Activated B cell treated with CpG ODN at 0.5 μM for 24 hours (primary cell): Measurements from ENCODE around the gene UXS1. TPM values are rescaled to one million over a fixed set of nuclear protein-coding genes. Genes with fewer than 3 reads are reported as not detected.

Experiments used
- ATAC-seq: fragments of 200-7000 bp; cut with Tn5 transposase; one replicate; pipeline ENCODE4 v1.10.0; 2021; ENCODE audit warnings: low read depth, mild to moderate bottlenecking, moderate library complexity
- CTCF ChIA-PET: fragments of 350-600 bp; sonication (Branson Sonifier 250); formaldehyde crosslinking; loops from one replicate; lab custom pipeline; 2021; ENCODE audit warnings: antibody characterized with exemption; lab: Charles Lee
- POLR2A ChIA-PET: fragments of 350-600 bp; sonication (Branson Sonifier 250); formaldehyde crosslinking; loops from one replicate; lab custom pipeline; 2021; ENCODE audit warnings: antibody characterized with exemption; lab: Charles Lee
- DNase-seq: peaks from one replicate; pipeline ENCODE4 v3.0.0; 2022
- H3K27ac Mint-ChIP-seq: one replicate; pipeline ENCODE4 v1.8.0; 2020; ENCODE audit warnings: mixed read lengths
- H3K27me3 Mint-ChIP-seq: one replicate; pipeline ENCODE4 v1.8.0; 2021; ENCODE audit warnings: mixed read lengths
- H3K36me3 Mint-ChIP-seq: one replicate; pipeline ENCODE4 v1.8.0; 2021; ENCODE audit warnings: low read depth, mixed read lengths
- H3K4me1 Mint-ChIP-seq: one replicate; pipeline ENCODE4 v1.8.0; 2021; ENCODE audit warnings: mixed read lengths
- H3K4me3 Mint-ChIP-seq: one replicate; pipeline ENCODE4 v1.8.0; 2020; ENCODE audit warnings: mild to moderate bottlenecking, mixed read lengths
- H3K9me3 Mint-ChIP-seq: one replicate; pipeline ENCODE4 v1.8.0; 2020; ENCODE audit warnings: mixed read lengths
- CTCF ChIP-seq: fragments of 200-600 bp; IDR thresholded peaks from one replicate; pipeline ENCODE4 v1.8.0; 2022; ENCODE audit warnings: antibody characterized with exemption, mild to moderate bottlenecking
- intact Hi-C: fragments of 100-400 bp; cut with micrococcal nuclease; formaldehyde crosslinking; loops from one replicate; pipeline ENCODE4 v1.15.1; 2024
- total RNA-seq: library from RNA; stranded (reverse); gene quantifications from 2 replicates; pipeline ENCODE4 v1.2.3, GENCODE V29; 2022

UXS1 gene
- total RNA-seq, 1 donor from 2014 or later = 24.2 TPM

DNA sequence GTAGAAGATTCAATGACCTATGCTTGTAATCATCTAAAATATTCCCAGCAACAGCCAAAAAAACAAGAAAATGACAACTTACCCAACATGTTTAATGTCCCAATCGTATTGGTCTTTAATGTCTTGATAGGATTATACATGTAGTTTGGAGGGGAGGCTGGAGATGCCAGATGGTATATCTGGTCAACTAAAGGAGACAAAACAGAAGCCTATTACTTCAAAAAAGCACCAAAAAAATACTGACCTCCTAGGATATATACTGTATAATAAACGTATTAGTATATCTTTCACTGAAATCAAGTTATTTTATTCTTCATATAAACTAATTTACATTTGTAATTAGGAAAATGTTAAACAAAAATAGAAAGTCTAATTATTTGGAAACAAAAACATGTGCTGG, 64.5 kb downstream of the UXS1 start:
- no peak for TF ChIP-seq CTCF
- no peaks in the 10 kb centered on the region for H3K9me3 Mint-ChIP-seq
- ChIA-PET CTCF (no interaction called here), POLR2A (no interaction called here)
- intact Hi-C loops = no loop called here
- H3K36me3 Mint-ChIP-seq = peaks cover 47% of the 10 kb centered on the region
- no peak overlapping the region for H3K4me3 Mint-ChIP-seq
- peaks cover 10% of the 10 kb centered on the region for H3K4me1 Mint-ChIP-seq
- no peak for DNase-seq
- no peak overlapping the region for H3K27ac Mint-ChIP-seq
- no peak for ATAC-seq
- H3K27me3 Mint-ChIP-seq = no peaks in the 10 kb centered on the region

DNA sequence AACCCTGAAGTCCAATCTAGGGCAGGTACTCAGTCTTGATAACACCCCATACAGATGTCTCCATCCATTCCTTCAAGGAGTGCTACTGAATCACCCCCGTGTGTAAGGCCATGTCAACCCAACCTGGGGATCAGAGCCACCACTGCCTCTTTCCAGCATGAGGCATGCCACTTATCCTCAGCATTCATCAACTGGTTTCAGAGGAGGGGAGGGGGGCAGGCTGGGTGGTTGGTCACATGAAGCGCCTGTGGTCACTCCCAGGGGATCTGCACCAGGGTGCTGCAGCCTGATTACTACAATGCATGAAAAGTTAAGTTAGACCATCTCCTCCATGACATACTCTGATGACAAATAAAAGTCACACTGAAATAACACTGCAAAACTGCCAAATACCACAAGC, 65.0 kb downstream of the UXS1 start:
- intact Hi-C loops = no loop called here
- no peak overlapping the region for H3K27ac Mint-ChIP-seq
- POLR2A ChIA-PET = no interaction called here

GRCh38 chr2:106127776-106128268, 66.3 kb downstream of the UXS1 start:
- H3K4me3 Mint-ChIP-seq = no peak overlapping the region
- ATAC-seq (no peak), DNase-seq (no peak)
- no peak for TF ChIP-seq CTCF
- H3K27me3 Mint-ChIP-seq = no peaks in the 10 kb centered on the region
- H3K9me3 Mint-ChIP-seq = no peaks in the 10 kb centered on the region
- H3K4me1 Mint-ChIP-seq = peaks cover 10% of the 10 kb centered on the region
- CTCF ChIA-PET = no interaction called here
- intact Hi-C loops = no loop called here
- peaks cover 62% of the 10 kb centered on the region for H3K36me3 Mint-ChIP-seq
- no peak overlapping the region for H3K27ac Mint-ChIP-seq
- POLR2A ChIA-PET = no interaction called here

More for the DNA sequence above, 65.0 kb downstream of the UXS1 start:
- DNase-seq (no peak), ATAC-seq (no peak)
- Mint-ChIP-seq H3K36me3 (peaks cover 51% of the 10 kb centered on the region), H3K4me1 (peaks cover 10% of the 10 kb centered on the region), H3K27me3 (no peaks in the 10 kb centered on the region), H3K4me3 (no peak overlapping the region), H3K9me3 (no peaks in the 10 kb centered on the region)
- TF ChIP-seq CTCF = no peak
- CTCF ChIA-PET = no interaction called here

- no peaks in the 10 kb centered on the region for H3K27me3 Mint-ChIP-seq
- no peak for DNase-seq
- peaks cover 10% of the 10 kb centered on the region for H3K4me1 Mint-ChIP-seq
- peaks cover 66% of the 10 kb centered on the region for H3K36me3 Mint-ChIP-seq
- no peak for ATAC-seq
- CTCF ChIA-PET = no interaction called here
- no peaks in the 10 kb centered on the region for H3K9me3 Mint-ChIP-seq
- intact Hi-C loops = no loop called here
- H3K4me3 Mint-ChIP-seq = no peak overlapping the region
- no peak for TF ChIP-seq CTCF
- POLR2A ChIA-PET = no interaction called here
- no peak overlapping the region for H3K27ac Mint-ChIP-seq
These were observed 66.8 kb downstream of the UXS1 start for GRCh38 chr2:106127282-106127771.

GRCh38 chr2:106126705-106127281, 67.3 kb downstream of the UXS1 start:
- intact Hi-C loops = no loop called here
- no peaks in the 10 kb centered on the region for H3K9me3 Mint-ChIP-seq
- H3K4me3 Mint-ChIP-seq = no peak overlapping the region
- no peak overlapping the region for H3K27ac Mint-ChIP-seq
- ChIA-PET CTCF (no interaction called here), POLR2A (no interaction called here)
- H3K4me1 Mint-ChIP-seq = peaks cover 10% of the 10 kb centered on the region
- H3K36me3 Mint-ChIP-seq = peaks cover 71% of the 10 kb centered on the region
- no peak for ATAC-seq
- TF ChIP-seq CTCF = no peak
- H3K27me3 Mint-ChIP-seq = no peaks in the 10 kb centered on the region
- no peak for DNase-seq
